OCI-LY7 (cell line): ENCODE data around the gene NOL7.

Source experiments
- EZH2phosphoT487 ChIP-seq: fragments of 200-600 bp; sonication (generic); IDR thresholded peaks from 2 replicates; pipeline ENCODE4 v1.6.1; 2018; ENCODE audit warnings: low read depth, borderline replicate concordance, mild to moderate bottlenecking, mixed run types, antibody characterized with exemption, low read length, moderate library complexity, mixed read lengths
- TF ChIP-seq, protein P1 (sequence below): fragments of 200-600 bp; sonication (generic); conservative IDR thresholded peaks from 2 replicates; pipeline ENCODE4 v1.5.1; 2014; ENCODE audit warnings: mild to moderate bottlenecking, antibody characterized with exemption, low read length, moderate library complexity, mixed read lengths

DNA sequence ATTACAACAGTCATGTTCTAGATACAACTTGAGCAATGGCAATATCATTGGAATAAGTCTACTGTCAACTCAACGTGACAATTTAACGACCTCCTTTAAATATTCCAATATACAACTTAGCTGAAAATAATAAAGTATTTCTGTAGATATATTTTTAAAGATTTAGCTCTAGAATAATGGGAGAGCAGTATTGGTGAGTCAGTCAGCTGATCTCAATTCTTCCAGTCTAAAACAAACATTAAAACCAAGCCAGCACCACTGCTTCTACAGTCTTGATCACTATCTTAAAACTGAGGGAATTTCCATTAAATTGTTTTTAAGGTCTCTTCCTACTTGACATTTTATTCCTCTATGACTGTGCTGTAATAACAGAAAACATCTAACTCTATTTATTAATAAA is 38.2 kb downstream of the NOL7 start:
- TF ChIP-seq, protein P1, sequence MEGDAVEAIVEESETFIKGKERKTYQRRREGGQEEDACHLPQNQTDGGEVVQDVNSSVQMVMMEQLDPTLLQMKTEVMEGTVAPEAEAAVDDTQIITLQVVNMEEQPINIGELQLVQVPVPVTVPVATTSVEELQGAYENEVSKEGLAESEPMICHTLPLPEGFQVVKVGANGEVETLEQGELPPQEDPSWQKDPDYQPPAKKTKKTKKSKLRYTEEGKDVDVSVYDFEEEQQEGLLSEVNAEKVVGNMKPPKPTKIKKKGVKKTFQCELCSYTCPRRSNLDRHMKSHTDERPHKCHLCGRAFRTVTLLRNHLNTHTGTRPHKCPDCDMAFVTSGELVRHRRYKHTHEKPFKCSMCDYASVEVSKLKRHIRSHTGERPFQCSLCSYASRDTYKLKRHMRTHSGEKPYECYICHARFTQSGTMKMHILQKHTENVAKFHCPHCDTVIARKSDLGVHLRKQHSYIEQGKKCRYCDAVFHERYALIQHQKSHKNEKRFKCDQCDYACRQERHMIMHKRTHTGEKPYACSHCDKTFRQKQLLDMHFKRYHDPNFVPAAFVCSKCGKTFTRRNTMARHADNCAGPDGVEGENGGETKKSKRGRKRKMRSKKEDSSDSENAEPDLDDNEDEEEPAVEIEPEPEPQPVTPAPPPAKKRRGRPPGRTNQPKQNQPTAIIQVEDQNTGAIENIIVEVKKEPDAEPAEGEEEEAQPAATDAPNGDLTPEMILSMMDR, result no peak
- TF ChIP-seq EZH2phosphoT487, result no peak
